DMS53 treated with DMSO at 0.1 percent for 48 hours (cell line): ENCODE results near the gene TMEM129.

ENCODE experiments used
- DNase-seq: peaks from one replicate; lab custom pipeline; 2025; ENCODE audit not compliant: unreplicated experiment; lab: John Stamatoyannopoulos, UW

The TMEM129 gene

DNA sequence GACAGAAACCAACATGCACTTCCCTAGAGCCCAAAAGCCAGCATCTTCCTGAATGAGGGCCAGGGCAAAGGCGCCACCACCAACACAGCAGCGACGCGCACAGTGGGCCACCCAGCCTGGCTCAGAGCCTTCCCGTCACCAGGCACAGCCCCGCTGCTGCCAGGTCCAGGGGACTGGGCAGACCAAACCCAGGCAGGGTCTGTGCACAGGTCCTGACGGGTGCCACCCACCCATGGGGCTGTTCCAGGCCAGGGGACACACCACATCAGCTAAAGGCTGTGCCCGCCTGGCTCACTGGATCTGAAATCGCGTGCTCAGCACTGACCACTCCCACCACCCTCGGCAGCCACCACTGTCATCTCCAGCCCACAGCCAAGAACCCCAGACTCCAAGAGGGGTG is 50.8 kb downstream of the TMEM129 start:
- DNase-seq: no peak

GRCh38 chr4:1669850-1670249 is 51.3 kb downstream of the TMEM129 start:
- no peak for DNase-seq

- no peak for DNase-seq
Observed at GRCh38 chr4:1669270-1669669, 51.9 kb downstream of the TMEM129 start.

GRCh38 chr4:1668488-1668840 is 52.7 kb downstream of the TMEM129 start:
- no peak for DNase-seq

DNA sequence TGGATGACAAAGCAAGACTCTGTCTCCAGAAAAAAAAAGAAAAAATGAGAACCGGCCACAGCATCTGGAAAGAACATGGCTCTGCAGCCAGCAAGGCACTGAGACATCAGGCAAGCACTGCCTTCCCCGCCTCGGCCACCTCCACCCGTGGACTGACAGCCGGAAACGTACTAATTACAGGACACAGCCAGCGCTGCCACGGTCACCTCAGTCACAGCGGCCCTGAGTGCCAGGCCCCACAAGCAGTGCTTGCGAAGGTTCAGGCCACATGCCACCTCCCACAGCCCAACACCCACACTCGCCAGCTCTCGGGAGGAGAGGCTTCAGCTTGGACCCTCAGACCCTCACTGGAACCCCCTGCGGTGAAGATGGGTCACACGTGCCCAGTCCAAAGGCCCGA is 53.9 kb downstream of the TMEM129 start:
- no peak for DNase-seq

GRCh38 chr4:1666391-1666790 is 54.7 kb downstream of the TMEM129 start:
- DNase-seq: no peak
